Endometrial microvascular endothelial cells (primary cell): ENCODE results near the gene ZNF581. TPM values are rescaled to one million over a fixed set of nuclear protein-coding genes. Genes with fewer than 3 reads are reported as not detected.

Experiments used
- in situ Hi-C: cut with HindIII; loops from 2 replicates; pipeline ENCODE4 v1.10.0; 2017; ENCODE audit warnings: low sequenced_read_pairs, low pct_unique_long_range_greater_than_20kb; ENCODE audit errors: inconsistent ontology term
- total RNA-seq: library from RNA; depleted of rRNA; stranded (reverse); fragments of >200 nt; gene quantifications from one replicate; pipeline ENCODE4 v1.2.3, GENCODE V29; 2015; ENCODE audit errors: inconsistent ontology term

The ZNF581 gene, protein sequence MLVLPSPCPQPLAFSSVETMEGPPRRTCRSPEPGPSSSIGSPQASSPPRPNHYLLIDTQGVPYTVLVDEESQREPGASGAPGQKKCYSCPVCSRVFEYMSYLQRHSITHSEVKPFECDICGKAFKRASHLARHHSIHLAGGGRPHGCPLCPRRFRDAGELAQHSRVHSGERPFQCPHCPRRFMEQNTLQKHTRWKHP
- 9.8 TPM for total RNA-seq

DNA sequence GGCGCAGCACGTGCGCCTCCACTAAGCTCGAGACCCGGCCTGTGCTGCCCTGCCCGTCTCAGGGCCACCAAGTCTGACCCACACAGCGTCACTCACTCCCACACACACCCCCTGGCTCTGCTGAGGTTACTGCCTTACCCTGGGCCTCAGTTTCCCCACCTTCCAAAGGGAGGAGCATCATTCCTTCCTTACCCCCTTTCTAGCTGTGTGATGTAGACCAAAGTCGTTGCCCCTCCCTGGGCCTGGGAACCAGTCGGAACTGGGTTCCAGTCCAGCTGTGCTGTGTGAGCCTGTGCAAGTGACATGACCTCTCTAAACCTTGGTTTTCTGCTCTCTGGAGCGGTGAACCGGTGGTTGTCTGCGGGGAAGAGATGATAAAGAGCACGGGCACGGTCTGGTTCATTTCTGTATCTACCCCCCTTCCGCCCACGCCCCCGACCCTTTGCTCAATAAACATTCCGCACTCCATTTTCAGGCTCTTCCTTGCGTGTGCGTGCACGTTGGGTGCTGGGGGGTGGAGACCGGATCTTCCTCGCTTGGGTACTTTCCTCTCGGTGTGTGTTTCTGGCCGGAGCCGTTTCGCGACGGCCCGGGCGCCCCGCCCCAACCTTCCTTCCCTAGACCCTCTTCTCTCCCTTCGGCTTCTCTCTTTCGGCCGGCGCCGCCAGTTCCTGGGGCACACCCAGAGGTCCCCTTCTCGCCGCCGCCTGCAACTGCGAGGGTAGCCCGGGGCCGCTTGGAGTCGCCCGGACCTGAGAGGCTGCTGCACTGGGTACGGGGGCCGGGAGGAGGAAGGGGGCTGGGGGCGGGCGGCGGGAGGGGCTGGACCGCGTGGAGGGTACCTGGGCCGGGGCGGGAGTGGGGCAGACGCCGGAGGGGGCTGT, at the start of gene ZNF581:
Gene ZNF581 (plus strand): TSS at position 647 of the 884 bp plus-strand sequence. CDS start 923 bp downstream, outside the sequence.
- in situ Hi-C loops = no loop called here

DNA sequence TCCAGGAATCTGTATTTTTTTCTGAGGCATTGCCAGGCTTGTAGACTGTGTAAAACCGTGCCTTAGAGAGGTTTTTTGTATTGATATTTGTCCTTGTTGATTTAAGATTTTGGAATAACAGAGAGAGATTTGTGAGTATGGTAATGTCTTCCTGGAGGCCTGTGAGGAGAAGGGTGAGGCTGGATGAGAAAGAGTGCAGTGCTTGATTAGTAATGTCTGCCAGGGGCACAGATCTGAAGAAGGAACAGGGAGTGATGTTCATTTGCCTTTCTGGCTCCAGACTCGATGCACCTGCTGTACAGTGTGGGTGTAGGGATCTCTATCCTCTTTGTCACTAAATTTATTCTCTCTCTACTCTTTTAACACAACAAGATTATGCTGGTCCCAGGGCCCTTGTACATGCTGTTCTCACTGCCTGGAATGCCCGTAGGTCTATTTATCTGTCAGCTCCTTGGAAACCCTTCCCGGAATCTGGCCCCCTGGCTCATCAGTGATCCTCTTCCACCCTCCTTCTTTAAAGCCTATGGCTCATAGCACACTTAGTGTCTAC, 48.4 kb upstream of the ZNF581 start:
- in situ Hi-C loops = no loop called here

DNA sequence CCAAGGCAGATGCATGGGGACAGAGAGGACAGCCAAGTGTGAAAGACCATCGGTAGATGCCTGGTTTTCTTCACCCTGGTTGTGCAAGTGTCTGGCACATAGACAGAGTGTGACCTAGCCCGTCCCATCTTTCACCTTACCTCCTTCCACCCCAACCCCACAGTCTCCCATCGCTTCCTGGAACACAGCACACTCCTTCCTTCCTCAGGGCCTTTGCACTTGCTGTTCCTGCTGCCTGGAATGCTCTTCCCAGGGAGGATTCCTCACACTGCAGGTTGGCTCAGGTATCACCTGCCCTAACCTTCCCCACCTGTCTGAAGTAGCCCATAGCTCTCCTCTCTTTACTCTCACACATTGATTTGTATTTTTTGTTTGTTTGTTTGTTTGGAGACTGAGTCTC, 47.1 kb upstream of the ZNF581 start:
- in situ Hi-C loops = no loop called here

DNA sequence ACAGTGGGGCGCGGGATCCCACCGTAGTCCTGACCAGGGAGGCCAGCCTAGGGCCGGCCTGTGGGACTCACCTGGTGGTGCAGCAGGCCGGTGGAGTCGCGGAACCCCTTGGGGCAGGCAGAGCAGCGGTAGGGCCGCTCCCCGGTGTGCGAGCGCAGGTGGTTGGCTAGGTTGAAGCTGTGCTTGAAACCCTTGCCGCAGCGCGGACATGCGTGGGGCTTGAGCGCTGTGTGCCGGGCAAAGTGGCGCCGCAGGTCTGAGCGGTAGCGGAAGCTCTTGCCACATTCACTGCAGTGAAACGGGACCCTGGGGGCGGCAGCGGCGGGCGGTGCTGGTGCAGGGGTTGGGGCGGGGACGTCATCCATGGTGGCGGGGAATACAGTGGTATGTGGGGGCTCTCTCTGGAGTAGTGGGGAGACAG, 45.9 kb upstream of the ZNF581 start:
- in situ Hi-C loops = no loop called here

DNA sequence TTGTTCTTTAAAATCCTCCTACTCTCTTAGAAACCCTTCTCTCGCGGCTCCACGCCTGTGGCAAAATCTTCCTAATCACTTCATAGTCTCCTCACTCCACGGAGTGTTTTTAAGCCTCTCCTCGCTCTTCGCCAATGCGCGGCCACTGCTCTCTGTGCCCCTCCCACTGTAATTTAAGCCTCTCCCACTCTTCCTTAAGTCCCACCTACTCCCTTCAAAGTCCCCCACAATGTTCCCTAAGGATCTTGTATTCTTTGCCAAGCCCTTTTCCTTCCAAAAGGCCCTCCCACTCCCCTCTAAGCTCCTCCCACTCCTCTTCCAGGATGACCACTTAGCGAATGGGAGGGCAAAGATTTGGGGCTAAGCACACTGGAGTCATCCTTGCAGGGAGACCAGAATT, 45.4 kb upstream of the ZNF581 start:
- in situ Hi-C loops = no loop called here

DNA sequence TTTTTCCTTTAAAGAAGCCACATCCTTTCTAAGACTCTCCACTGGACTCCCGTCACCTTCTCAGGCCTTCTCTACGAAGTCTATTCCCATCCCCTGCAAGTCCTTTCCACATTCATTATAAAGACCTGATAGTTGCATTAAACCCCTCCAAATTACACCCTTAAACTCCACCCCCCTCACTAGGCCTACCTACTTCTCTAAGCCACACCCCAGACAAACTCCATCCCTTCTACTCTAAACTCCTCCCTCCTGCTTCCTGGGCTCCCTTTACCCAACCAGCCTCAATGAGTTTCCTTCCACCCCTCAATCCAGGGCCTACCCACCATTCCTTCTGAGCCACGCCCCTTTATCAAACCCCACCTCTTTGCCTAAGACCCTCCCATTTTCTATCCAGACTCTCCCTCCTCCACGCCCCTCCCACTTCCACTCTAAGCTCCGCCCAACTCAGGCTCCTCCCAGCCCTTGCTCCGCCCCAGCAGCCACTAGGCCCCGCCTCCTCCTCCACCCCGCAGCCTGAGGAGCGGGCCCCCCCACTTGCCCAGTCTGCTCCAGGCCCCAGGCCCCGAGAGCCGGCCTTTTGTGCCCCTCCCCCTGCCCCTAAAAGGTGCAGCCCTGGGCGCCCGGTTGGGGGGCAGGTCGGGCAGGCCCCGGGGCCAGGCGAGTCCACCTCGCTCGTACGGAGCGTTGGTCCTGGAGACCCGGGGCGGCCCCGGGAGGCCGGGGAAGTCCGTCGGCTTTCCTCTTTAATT, 44.6 kb upstream of the ZNF581 start:
- in situ Hi-C loops = no loop called here

DNA sequence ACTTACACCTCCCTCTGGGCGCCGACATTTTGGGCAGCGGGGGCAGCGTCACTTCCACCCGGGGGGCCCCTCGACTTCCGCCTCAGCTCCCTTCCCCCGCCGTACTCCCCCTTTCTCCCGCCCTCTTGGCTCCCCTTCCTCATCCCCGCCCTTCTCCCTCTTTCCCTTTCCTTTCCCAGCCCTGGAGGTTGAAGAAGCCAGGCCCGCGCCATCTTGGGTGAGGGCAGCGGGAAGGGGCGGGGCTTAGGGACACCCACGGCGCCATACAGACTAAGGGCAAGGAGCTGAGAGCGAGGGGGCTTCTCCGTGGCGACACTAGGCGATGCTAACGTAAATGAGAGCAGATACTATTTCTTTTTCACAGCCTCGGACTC, 44.0 kb upstream of the ZNF581 start, which contains the start of gene FIZ1:
Gene FIZ1 (minus strand): TSS at position 50 of the 374 bp plus-strand sequence. CDS start 1,652 bp downstream, outside the sequence.
- in situ Hi-C loops = no loop called here

DNA sequence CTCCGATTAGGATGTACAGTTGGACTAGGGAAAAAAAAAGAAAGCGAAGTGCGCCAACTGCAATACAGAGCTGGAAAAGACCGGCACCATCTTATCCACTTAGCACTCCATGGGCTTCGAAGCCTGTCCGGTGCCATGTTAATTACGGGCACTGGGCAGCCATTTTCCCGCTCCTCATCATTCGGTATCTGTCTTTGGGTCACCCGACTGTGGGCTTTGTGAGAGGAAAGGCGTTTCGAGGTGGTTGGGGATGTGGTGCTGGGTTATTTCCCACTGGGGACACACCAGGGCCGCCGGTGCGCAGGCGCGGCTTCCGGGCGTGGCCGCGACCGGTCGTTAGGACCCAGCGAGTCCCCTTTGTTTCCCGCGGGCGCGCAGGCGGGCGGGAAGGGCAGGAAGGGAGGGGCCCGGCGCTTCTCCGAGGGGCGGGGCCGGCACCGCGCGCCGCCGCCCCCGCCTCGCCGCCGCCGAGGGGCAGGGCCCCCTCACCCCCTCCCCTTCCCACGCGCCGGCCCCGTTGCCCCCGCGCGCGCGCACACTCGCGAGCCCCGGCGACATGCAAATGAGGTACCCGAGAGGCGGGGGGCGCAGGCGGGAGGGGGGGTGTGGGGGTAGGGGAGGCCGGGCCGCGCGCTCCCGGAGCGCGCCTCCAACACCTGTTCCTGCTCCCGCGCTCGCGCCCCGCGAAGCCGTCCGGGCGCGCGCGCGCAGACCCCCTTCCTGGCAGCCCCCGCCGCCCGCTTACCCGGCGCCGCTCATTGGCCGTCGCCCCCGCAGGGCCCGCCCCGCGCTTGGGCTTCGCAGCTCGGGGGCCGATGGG, 43.4 kb upstream of the ZNF581 start, which contains the start of gene ZNF524:
Gene ZNF524 (plus strand): TSS at position 447 of the 820 bp plus-strand sequence. CDS start 1,825 bp downstream, outside the sequence.
- in situ Hi-C loops = no loop called here

DNA sequence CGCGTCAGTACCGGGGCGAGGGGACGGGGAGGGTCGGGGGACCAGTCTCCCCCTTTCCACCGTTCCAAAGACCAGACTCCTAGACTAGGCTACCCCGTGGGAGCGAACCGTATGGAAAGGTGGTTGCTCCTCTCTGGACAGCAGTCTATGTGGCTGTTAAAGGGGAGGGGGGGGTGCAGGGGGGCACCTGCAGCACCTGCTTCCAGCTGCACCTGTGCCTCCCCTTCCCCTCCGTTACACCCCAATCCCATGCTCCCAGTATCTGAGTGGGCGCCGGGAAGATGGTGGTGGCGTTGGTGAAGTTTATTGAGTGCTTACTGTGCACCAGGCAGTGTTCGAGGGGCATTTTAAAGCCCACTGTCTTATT, 42.8 kb upstream of the ZNF581 start:
- in situ Hi-C loops = no loop called here

DNA sequence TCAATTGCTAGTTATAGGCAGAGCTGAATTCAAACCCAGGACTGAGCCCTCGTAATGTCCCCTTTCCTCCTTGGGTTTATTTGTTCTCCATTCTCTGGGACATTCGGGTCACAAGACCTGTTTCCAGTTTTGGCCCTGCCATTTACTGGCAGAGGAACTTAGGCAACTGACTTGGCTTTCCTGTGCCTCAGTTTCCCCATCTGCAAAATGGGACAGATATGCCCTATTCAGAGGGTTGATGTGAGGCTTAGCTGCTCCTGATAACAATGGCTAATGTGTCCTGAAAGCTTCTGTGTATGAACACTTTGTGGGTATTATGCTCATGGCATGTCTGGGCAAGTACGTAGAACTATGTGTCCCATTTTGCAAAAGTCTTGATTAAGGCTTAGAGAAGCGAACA, 42.4 kb upstream of the ZNF581 start:
- in situ Hi-C loops = no loop called here

DNA sequence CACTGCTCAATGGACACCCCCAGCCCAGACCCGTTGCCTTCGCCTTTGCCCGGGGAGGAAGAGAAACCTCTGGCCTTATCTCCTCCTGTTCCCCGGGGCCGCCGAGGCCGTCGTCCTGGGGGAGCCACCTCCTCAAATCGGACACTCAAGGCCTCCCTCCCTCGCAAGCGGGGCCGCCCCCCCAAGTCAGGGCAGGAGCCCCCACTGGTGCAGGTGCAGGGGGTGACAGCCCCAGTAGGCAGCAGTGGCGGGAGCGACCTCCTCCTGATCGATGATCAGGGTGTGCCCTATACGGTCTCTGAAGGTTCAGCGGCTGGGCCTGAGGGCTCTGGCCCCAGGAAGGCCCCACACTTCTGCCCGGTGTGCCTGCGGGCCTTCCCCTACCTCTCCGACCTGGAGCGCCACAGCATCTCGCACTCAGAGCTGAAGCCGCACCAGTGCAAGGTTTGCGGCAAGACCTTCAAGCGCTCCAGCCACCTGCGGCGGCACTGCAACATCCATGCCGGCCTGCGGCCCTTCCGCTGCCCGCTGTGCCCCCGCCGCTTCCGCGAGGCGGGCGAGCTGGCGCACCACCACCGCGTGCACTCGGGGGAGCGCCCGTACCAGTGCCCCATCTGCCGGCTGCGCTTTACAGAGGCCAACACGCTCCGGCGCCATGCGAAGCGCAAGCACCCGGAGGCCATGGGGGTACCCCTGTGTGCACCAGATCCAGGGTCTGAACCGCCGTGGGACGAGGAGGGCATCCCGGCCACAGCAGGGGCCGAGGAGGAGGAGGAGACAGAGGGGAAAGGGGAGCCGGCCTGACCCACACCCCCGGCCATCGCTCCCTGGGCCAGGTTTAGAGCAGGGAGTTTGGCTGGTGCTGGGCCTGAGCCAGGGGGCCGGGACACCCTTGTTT, 41.1 kb upstream of the ZNF581 start:
- in situ Hi-C loops = no loop called here

DNA sequence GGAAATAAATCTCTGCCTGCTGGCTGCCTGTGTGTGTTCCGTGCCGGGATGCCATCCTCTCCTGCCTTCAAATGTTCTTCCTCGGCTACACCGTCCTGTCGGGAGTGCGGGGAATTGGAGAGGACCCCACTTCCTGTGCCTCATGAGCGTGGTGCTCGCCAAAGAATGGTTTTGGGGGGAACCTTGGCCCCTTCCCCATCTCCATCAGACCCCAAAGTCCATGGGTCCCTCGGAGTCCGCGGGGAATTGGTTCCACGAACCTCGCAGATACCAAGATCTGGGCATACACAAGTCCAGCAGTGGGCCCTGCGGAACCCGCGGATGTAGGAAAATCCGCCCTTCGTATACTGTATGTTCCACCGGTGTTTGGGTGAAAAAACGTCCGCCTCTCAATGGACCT, 40.3 kb upstream of the ZNF581 start:
- in situ Hi-C loops = no loop called here

DNA sequence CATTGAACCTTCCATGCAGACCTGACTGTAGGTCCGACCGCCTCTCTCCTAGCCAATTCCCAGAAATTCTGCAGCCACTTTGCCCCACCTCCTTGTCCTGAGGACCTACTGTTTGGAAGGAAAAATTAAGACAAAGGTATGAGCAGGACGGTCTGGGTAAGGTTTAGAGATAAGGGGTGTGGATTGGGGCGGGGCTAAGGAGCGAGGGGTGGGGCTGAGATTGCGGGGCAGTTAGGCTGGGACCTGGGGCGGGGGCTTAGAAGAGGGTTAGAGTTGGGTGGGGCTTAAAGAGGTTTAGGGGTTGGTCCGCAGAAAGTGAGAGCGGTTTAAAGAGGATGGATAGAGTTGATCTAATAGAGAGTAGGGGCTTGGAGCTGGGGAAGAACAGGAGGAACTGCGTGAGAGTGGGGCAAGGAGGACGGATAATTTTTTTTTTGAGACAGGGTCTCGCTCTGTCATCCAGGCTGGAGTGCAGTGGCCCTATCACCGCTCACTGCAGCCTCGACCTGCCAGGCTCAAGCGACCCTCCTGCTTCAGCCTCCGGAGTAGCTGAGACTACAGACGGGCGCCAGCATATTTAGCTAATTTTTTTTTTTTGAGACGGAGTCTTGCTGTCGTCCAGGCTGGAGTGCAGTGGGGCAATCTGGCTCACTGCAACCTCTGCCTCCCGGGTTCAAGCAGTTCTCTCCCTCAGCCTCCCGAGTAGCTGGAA, 39.7 kb upstream of the ZNF581 start:
- in situ Hi-C loops = no loop called here

DNA sequence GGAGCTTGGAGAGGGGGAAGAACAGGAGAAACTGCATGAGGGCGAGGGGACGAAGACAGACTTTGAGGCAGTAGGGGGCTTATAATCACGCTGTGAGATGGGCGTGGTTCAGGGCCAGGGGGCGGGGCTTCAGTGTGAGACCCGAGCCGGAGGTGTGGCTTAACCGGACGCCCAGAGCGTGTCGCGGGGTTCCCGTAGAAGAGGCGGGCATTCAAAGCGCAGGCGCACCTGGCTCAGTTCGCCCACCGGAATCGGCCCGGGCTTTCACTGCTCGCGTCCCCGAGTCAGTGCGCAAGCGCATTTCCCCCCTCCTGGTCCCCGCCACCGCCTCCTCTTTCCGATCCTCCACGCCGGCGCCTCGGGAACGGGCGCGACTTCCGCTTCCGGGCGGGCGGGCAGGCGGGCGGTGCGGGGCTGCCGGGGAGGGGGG, 38.2 kb upstream of the ZNF581 start:
- in situ Hi-C loops = no loop called here

DNA sequence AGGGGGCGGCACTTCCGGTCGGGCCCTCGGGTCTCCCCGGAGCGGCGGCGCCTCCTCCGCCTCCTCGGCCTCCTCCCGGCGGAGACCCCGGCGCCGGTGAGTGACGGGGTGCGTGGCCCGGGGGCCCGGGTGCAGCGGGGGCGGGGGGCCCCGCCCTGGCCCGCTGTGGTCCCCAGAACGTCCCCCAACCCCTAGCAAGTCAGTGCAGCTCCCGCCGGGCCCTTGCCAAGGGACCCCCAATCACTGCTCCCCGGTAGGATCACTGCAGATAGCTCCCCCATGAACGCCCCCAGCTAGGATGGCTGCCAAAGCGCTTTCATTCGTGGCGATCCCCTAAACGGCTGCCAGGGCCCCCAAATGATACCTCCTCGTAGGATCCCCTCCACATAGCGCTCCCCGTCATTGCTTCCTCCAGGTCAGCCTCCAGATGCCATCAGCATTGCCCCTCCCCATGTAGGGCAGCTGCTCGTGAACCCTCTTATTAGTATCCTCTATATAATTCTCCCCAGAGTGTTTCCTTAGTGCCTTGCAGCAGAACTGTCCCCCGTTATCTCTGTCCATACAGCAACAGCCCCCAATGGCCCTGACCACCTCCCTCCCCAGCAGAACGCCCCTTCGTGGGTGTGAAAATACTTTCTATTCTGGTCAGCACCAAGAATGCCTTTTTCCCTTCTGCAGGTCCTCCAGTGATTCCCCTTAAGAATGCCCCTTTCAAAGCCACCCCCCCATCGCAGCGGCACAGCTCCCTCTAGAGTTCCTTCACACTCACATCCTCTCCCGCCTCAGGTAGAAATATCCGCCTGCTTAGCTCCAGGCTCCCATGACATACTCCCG, 37.6 kb upstream of the ZNF581 start, which contains the start of gene ZNF865:
Gene ZNF865 (plus strand): TSS at position 11 of the 834 bp plus-strand sequence. CDS start 7,972 bp downstream, outside the sequence.
- in situ Hi-C loops = no loop called here

DNA sequence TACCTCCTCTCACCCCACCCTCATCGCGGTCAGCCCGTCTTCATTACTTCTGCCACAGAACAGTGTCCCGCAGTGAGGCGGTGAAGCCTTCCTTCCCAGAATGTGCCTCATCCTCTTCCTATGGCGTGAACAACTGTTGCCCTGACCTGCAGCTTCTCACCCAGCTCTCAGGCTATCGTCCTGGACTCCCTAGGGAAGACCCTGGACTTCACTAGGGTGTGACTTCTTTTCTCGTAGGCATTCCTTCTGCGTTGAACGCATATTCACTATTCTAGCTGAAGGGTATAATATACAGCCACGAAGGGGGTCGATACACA, 37.0 kb upstream of the ZNF581 start:
- in situ Hi-C loops = no loop called here
